ENCODE results near the gene PCGF6.
"Not testable (repeated sequence)": the region's sequence is repeated elsewhere in the genome, so short reads cannot be mapped to it uniquely, and the experiment has no call there.

Gene PCGF6

GRCh38 chr10:103276251-103276895 lies 74.6 kb downstream of the PCGF6 start:
- H3K4me3 Mint-ChIP-seq: peak overlapping the region; percentile 56 to 76 (median 61)
- no peak for TF ChIP-seq CTCF (IDR thresholded peaks at IDR 0.05; ENCODE audit: unreplicated experiment in 3 of 3)
- no peak overlapping the region for H3K27ac Mint-ChIP-seq
- peaks cover 3% of the 10 kb centered on the region for H3K9me3 Mint-ChIP-seq
- peaks cover 7% of the 10 kb centered on the region for H3K4me1 Mint-ChIP-seq
- H3K27me3 Mint-ChIP-seq (ENCODE audit: low read depth): peaks cover 87% of the 10 kb centered on the region
- peaks cover 5% of the 10 kb centered on the region for H3K36me3 Mint-ChIP-seq (ENCODE audit: low read depth)

GRCh38 chr10:103273041-103273441 lies 77.9 kb downstream of the PCGF6 start:
- Mint-ChIP-seq H3K36me3 (ENCODE audit: low read depth) (no peaks in the 10 kb centered on the region), H3K4me3 (no peak overlapping the region), H3K9me3 (no peaks in the 10 kb centered on the region), H3K27ac (no peak overlapping the region), H3K27me3 (ENCODE audit: low read depth) (peaks cover 57% of the 10 kb centered on the region), H3K4me1 (no peaks in the 10 kb centered on the region)
- TF ChIP-seq CTCF (IDR thresholded peaks at IDR 0.05; ENCODE audit: unreplicated experiment in 3 of 3): no peak

GRCh38 chr10:103265717-103266329 lies 85.1 kb downstream of the PCGF6 start:
- Mint-ChIP-seq H3K4me3 (no peak overlapping the region), H3K27me3 (ENCODE audit: low read depth) (peaks cover 24% of the 10 kb centered on the region), H3K4me1 (no peaks in the 10 kb centered on the region), H3K36me3 (ENCODE audit: low read depth) (no peaks in the 10 kb centered on the region), H3K27ac (no peak overlapping the region), H3K9me3 (peaks cover 5% of the 10 kb centered on the region)
- no peak for TF ChIP-seq CTCF (IDR thresholded peaks at IDR 0.05; ENCODE audit: unreplicated experiment in 3 of 3)

- Mint-ChIP-seq H3K27ac (no peak overlapping the region), H3K36me3 (ENCODE audit: low read depth) (no peaks in the 10 kb centered on the region), H3K9me3 (peaks cover 23% of the 10 kb centered on the region), H3K4me1 (no peaks in the 10 kb centered on the region), H3K27me3 (ENCODE audit: low read depth) (peaks cover 19% of the 10 kb centered on the region), H3K4me3 (no peak overlapping the region)
- TF ChIP-seq CTCF (IDR thresholded peaks at IDR 0.05; ENCODE audit: unreplicated experiment in 3 of 3): no peak
Measured at GRCh38 chr10:103262229-103262628, 88.7 kb downstream of the PCGF6 start.

GRCh38 chr10:103259989-103260388 lies 91.0 kb downstream of the PCGF6 start:
- H3K27ac Mint-ChIP-seq: no peak overlapping the region
- H3K9me3 Mint-ChIP-seq: peaks cover 23% of the 10 kb centered on the region
- H3K36me3 Mint-ChIP-seq (ENCODE audit: low read depth): no peaks in the 10 kb centered on the region
- H3K4me3 Mint-ChIP-seq: no peak overlapping the region
- no peak for TF ChIP-seq CTCF (IDR thresholded peaks at IDR 0.05; ENCODE audit: unreplicated experiment in 3 of 3)
- peaks cover 11% of the 10 kb centered on the region for H3K27me3 Mint-ChIP-seq (ENCODE audit: low read depth)
- no peaks in the 10 kb centered on the region for H3K4me1 Mint-ChIP-seq

- not testable (repeated sequence) for H3K27ac Mint-ChIP-seq; H3K4me1 Mint-ChIP-seq; H3K27me3 Mint-ChIP-seq (ENCODE audit: low read depth); H3K36me3 Mint-ChIP-seq (ENCODE audit: low read depth); H3K4me3 Mint-ChIP-seq
- H3K9me3 Mint-ChIP-seq: peaks cover 23% of the 10 kb centered on the region
Measured at GRCh38 chr10:103258928-103259327, 92.0 kb downstream of the PCGF6 start.
